Astrocyte (in vitro differentiated cells and primary cell): ENCODE results near the gene ZNF827. TPM values are rescaled to one million over a fixed set of nuclear protein-coding genes. Genes with fewer than 3 reads are reported as not detected.

Experiments used
- DNase-seq: peaks from one replicate; pipeline ENCODE4 v3.0.0-alpha.2; 2010; ENCODE audit warnings: low read depth
- FAIRE-seq: peaks from 2 replicates; lab custom pipeline; 2011; peaks lifted over from hg19 to GRCh38; lab: Jason Lieb, UNC
- H2AFZ ChIP-seq: 2 replicates; pipeline ENCODE4 v1.6.0; 2012; ENCODE audit warnings: low read depth, low read length, inconsistent platforms
- H3K27ac ChIP-seq: 2 replicates; pipeline ENCODE4 v1.5.1; 2011; ENCODE audit warnings: low read depth, low read length, inconsistent platforms
- H3K27me3 ChIP-seq: 2 replicates; pipeline ENCODE4 v1.6.0; 2011; ENCODE audit warnings: low read length, inconsistent platforms; ENCODE audit not compliant: insufficient read depth
- H3K36me3 ChIP-seq: 2 replicates; pipeline ENCODE4 v1.5.1; 2011; ENCODE audit warnings: low read length, inconsistent platforms; ENCODE audit not compliant: insufficient read depth
- H3K4me1 ChIP-seq: 2 replicates; pipeline ENCODE4 v1.5.1; 2011; ENCODE audit warnings: low read length, inconsistent platforms; ENCODE audit not compliant: insufficient read depth
- H3K4me2 ChIP-seq: 2 replicates; pipeline ENCODE4 v1.6.0; 2012; ENCODE audit warnings: low read length, inconsistent platforms
- H3K4me3 ChIP-seq: 2 replicates; pipeline ENCODE4 v1.5.1; 2011; ENCODE audit warnings: low read depth, mild to moderate bottlenecking, low read length, inconsistent platforms; ENCODE audit not compliant: insufficient read depth
- H3K79me2 ChIP-seq: 2 replicates; pipeline ENCODE4 v1.6.0; 2012; ENCODE audit warnings: mild to moderate bottlenecking, low read length, inconsistent platforms; ENCODE audit not compliant: insufficient read depth
- H3K9ac ChIP-seq: 2 replicates; pipeline ENCODE4 v1.6.0; 2012; ENCODE audit warnings: mild to moderate bottlenecking, low read length, inconsistent platforms
- H3K9me3 ChIP-seq: 2 replicates; pipeline ENCODE4 v1.5.1; 2012; ENCODE audit warnings: low read depth, mild to moderate bottlenecking, low read length, inconsistent platforms; ENCODE audit not compliant: insufficient read depth
- H4K20me1 ChIP-seq: 2 replicates; pipeline ENCODE4 v1.6.0; 2012; ENCODE audit warnings: low read length, inconsistent platforms; ENCODE audit not compliant: insufficient read depth
- H3K27ac Mint-ChIP-seq: one replicate; pipeline ENCODE4 v1.8.0; 2021; ENCODE audit warnings: mild to moderate bottlenecking, mixed read lengths; ENCODE audit not compliant: unreplicated experiment
- H3K27me3 Mint-ChIP-seq: one replicate; pipeline ENCODE4 v1.8.0; 2021; ENCODE audit warnings: low read depth, mixed read lengths; ENCODE audit not compliant: unreplicated experiment
- H3K36me3 Mint-ChIP-seq: one replicate; pipeline ENCODE4 v1.8.0; 2021; ENCODE audit warnings: low read depth, mixed read lengths; ENCODE audit not compliant: unreplicated experiment
- H3K4me1 Mint-ChIP-seq: one replicate; pipeline ENCODE4 v1.8.0; 2021; ENCODE audit warnings: low read depth, mixed read lengths; ENCODE audit not compliant: unreplicated experiment
- H3K4me3 Mint-ChIP-seq: one replicate; pipeline ENCODE4 v1.8.0; 2021; ENCODE audit warnings: mild to moderate bottlenecking, moderate library complexity, mixed read lengths; ENCODE audit not compliant: unreplicated experiment
- H3K9me3 Mint-ChIP-seq: one replicate; pipeline ENCODE4 v1.8.0; 2021; ENCODE audit warnings: mild to moderate bottlenecking, mixed read lengths; ENCODE audit not compliant: unreplicated experiment
- CTCF ChIP-seq: IDR thresholded peaks from 2 replicates; pipeline ENCODE4 v1.5.1; 2011; ENCODE audit warnings: low read depth, mild to moderate bottlenecking, inconsistent platforms, low read length, moderate library complexity; ENCODE audit not compliant: insufficient read depth
- EZH2 ChIP-seq: IDR thresholded peaks from 2 replicates; pipeline ENCODE4 v1.6.1; 2012; ENCODE audit warnings: mild to moderate bottlenecking, low read length, inconsistent platforms; ENCODE audit not compliant: insufficient read depth
- total RNA-seq: library from RNA; stranded (reverse); gene quantifications from 2 replicates; pipeline ENCODE4 v1.2.1, GENCODE V29; 2021

ZNF827 gene
- total RNA-seq, 1 donor from 2014 or later, result 39.7 TPM

GRCh38 chr4:145766273-145766672, 172.3 kb downstream of the ZNF827 start:
- TF ChIP-seq EZH2 (no peak), CTCF (no peak)
- no peak for FAIRE-seq
- Mint-ChIP-seq H3K4me1 (no peaks in the 10 kb centered on the region), H3K36me3 (peaks cover 40% of the 10 kb centered on the region), H3K9me3 (no peaks in the 10 kb centered on the region), H3K27ac (no peak overlapping the region), H3K27me3 (no peaks in the 10 kb centered on the region), H3K4me3 (no peak overlapping the region)
- no peak for DNase-seq
- H4K20me1 ChIP-seq, result no peaks in the 10 kb centered on the region
- no peaks in the 10 kb centered on the region for H3K27me3 ChIP-seq
- no peaks in the 10 kb centered on the region for H3K9me3 ChIP-seq
- H3K9ac ChIP-seq, result no peak overlapping the region
- no peaks in the 10 kb centered on the region for H3K79me2 ChIP-seq
- no peak overlapping the region for H3K27ac ChIP-seq
- no peak overlapping the region for H3K4me2 ChIP-seq
- no peak overlapping the region for H2AFZ ChIP-seq
- no peak overlapping the region for H3K4me3 ChIP-seq
- H3K4me1 ChIP-seq, result peaks cover 5% of the 10 kb centered on the region
- H3K36me3 ChIP-seq, result peaks cover 22% of the 10 kb centered on the region

- Mint-ChIP-seq H3K4me1 (no peaks in the 10 kb centered on the region), H3K9me3 (peaks cover 1% of the 10 kb centered on the region), H3K36me3 (peaks cover 58% of the 10 kb centered on the region), H3K4me3 (no peak overlapping the region), H3K27me3 (no peaks in the 10 kb centered on the region), H3K27ac (no peak overlapping the region)
- Histone ChIP-seq H3K36me3 (peaks cover 34% of the 10 kb centered on the region), H3K9ac (no peak overlapping the region), H3K27me3 (no peaks in the 10 kb centered on the region), H2AFZ (no peak overlapping the region), H4K20me1 (peaks cover 4% of the 10 kb centered on the region), H3K79me2 (no peaks in the 10 kb centered on the region), H3K4me3 (no peak overlapping the region), H3K4me2 (no peak overlapping the region), H3K9me3 (no peaks in the 10 kb centered on the region), H3K4me1 (peaks cover 5% of the 10 kb centered on the region), H3K27ac (no peak overlapping the region)
- no peak for TF ChIP-seq CTCF
- no peak for TF ChIP-seq EZH2
- DNase-seq, result no peak
- FAIRE-seq, result no peak
Observed at GRCh38 chr4:145763399-145763798, 175.2 kb downstream of the ZNF827 start.

- peaks cover 37% of the 10 kb centered on the region for H3K36me3 ChIP-seq
- H3K9me3 Mint-ChIP-seq, result peaks cover 1% of the 10 kb centered on the region
- H3K4me1 Mint-ChIP-seq, result no peaks in the 10 kb centered on the region
Observed at GRCh38 chr4:145762719-145763118, 175.9 kb downstream of the ZNF827 start.

More at GRCh38 chr4:145762719-145763118, 175.9 kb downstream of the ZNF827 start:
- Histone ChIP-seq H3K9ac (no peak overlapping the region), H4K20me1 (peaks cover 4% of the 10 kb centered on the region), H3K79me2 (no peaks in the 10 kb centered on the region), H3K4me2 (no peak overlapping the region), H3K27ac (no peak overlapping the region), H3K9me3 (no peaks in the 10 kb centered on the region), H3K4me1 (peaks cover 5% of the 10 kb centered on the region), H3K4me3 (no peak overlapping the region), H3K27me3 (no peaks in the 10 kb centered on the region), H2AFZ (no peak overlapping the region)
- no peak overlapping the region for H3K4me3 Mint-ChIP-seq
- no peak overlapping the region for H3K27ac Mint-ChIP-seq
- no peak for TF ChIP-seq EZH2
- TF ChIP-seq CTCF, result no peak
- FAIRE-seq (no peak), DNase-seq (no peak)
- H3K36me3 Mint-ChIP-seq, result peaks cover 58% of the 10 kb centered on the region
- no peaks in the 10 kb centered on the region for H3K27me3 Mint-ChIP-seq
